WTC11 (cell line): ENCODE results near the gene MCL1. TPM values are rescaled to one million over a fixed set of nuclear protein-coding genes. Genes with fewer than 3 reads are reported as not detected.

Source experiments
- ATAC-seq: fragments of 200-7000 bp; cut with Tn5 transposase; 2 replicates; pipeline ENCODE4 v1.10.0; 2021; ENCODE audit warnings: mild to moderate bottlenecking, moderate library complexity
- CTCF ChIA-PET: fragments of 300-600 bp; sonication (Branson Sonifier 250); formaldehyde crosslinking; loops from one replicate; lab custom pipeline; 2021; ENCODE audit warnings: antibody characterized with exemption; lab: Charles Lee
- POLR2A ChIA-PET: fragments of 350-600 bp; sonication (Branson Sonifier 250); formaldehyde crosslinking; loops from one replicate; lab custom pipeline; 2021; ENCODE audit warnings: antibody characterized with exemption; lab: Charles Lee
- DNase-seq: peaks from one replicate; pipeline ENCODE4 v3.0.0; 2021; ENCODE audit warnings: low spot score
- H3K27ac Mint-ChIP-seq: 2 replicates; pipeline ENCODE4 v1.8.0; 2021; ENCODE audit warnings: mixed read lengths
- H3K27me3 Mint-ChIP-seq: 2 replicates; pipeline ENCODE4 v1.8.0; 2021; ENCODE audit warnings: low read depth, mild to moderate bottlenecking, moderate library complexity, mixed read lengths
- H3K36me3 Mint-ChIP-seq: 2 replicates; pipeline ENCODE4 v1.8.0; 2021; ENCODE audit warnings: mixed read lengths
- H3K4me1 Mint-ChIP-seq: 2 replicates; pipeline ENCODE4 v1.8.0; 2022; ENCODE audit warnings: mixed read lengths
- H3K4me3 Mint-ChIP-seq: 2 replicates; pipeline ENCODE4 v1.8.0; 2021; ENCODE audit warnings: mild to moderate bottlenecking, moderate library complexity, mixed read lengths
- H3K9me3 Mint-ChIP-seq: 2 replicates; pipeline ENCODE4 v1.8.0; 2021; ENCODE audit warnings: mixed read lengths
- CREB1 ChIP-seq: sonication (generic); formaldehyde crosslinking; IDR thresholded peaks from 2 replicates; pipeline ENCODE4 v1.8.0; 2023; ENCODE audit warnings: mild to moderate bottlenecking, missing genetic modification reagents
- ELF4 ChIP-seq: sonication (generic); formaldehyde crosslinking; IDR thresholded peaks from 2 replicates; pipeline ENCODE4 v1.8.1; 2022; ENCODE audit warnings: low read depth, mild to moderate bottlenecking, moderate library complexity, missing genetic modification reagents
- ETV6 ChIP-seq: sonication (generic); formaldehyde crosslinking; IDR thresholded peaks from 2 replicates; pipeline ENCODE4 v1.8.1; 2022; ENCODE audit warnings: mild to moderate bottlenecking, missing genetic modification reagents
- FOXK1 ChIP-seq: sonication (generic); formaldehyde crosslinking; IDR thresholded peaks from 2 replicates; pipeline ENCODE4 v1.8.0; 2022; ENCODE audit warnings: mild to moderate bottlenecking, moderate library complexity, missing genetic modification reagents
- HMGA2 ChIP-seq: fragments of 250-450 bp; sonication (Bioruptor Pico); IDR thresholded peaks from 2 replicates; pipeline ENCODE4 v1.4.0; 2021; ENCODE audit warnings: mild to moderate bottlenecking, moderate library complexity
- IRF2 ChIP-seq: sonication (generic); formaldehyde crosslinking; IDR thresholded peaks from 2 replicates; pipeline ENCODE4 v1.8.0; 2022; ENCODE audit warnings: low read depth, missing genetic modification reagents, borderline replicate concordance
- JUN ChIP-seq: sonication (generic); formaldehyde crosslinking; IDR thresholded peaks from 2 replicates; pipeline ENCODE4 v1.8.0; 2023; ENCODE audit warnings: mild to moderate bottlenecking, missing genetic modification reagents
- NFYB ChIP-seq: sonication (generic); formaldehyde crosslinking; conservative IDR thresholded peaks from 2 replicates; pipeline ENCODE4 v1.8.0; 2022; ENCODE audit warnings: low read depth, missing genetic modification reagents
- NR1H2 ChIP-seq: sonication (generic); formaldehyde crosslinking; IDR thresholded peaks from 2 replicates; pipeline ENCODE4 v1.9.0; 2021; ENCODE audit warnings: mild to moderate bottlenecking, moderate library complexity, missing genetic modification reagents
- NR3C1 ChIP-seq: sonication (generic); formaldehyde crosslinking; conservative IDR thresholded peaks from 2 replicates; pipeline ENCODE4 v1.8.1; 2023; ENCODE audit warnings: low read depth, mild to moderate bottlenecking, missing genetic modification reagents
- RELA ChIP-seq: sonication (generic); formaldehyde crosslinking; IDR thresholded peaks from 2 replicates; pipeline ENCODE4 v1.8.1; 2022; ENCODE audit warnings: missing genetic modification reagents, mild to moderate bottlenecking, borderline replicate concordance
- RORB ChIP-seq: fragments of 250-450 bp; sonication (Bioruptor Pico); IDR thresholded peaks from 2 replicates; pipeline ENCODE4 v1.9.0; 2021; ENCODE audit warnings: mild to moderate bottlenecking
- SMAD3 ChIP-seq: sonication (generic); formaldehyde crosslinking; IDR thresholded peaks from 2 replicates; pipeline ENCODE4 v1.8.0; 2022; ENCODE audit warnings: missing genetic modification reagents, mild to moderate bottlenecking, borderline replicate concordance
- TEAD4 ChIP-seq: sonication (generic); formaldehyde crosslinking; IDR thresholded peaks from 2 replicates; pipeline ENCODE4 v1.8.0; 2022; ENCODE audit warnings: mild to moderate bottlenecking, missing genetic modification reagents
- ZNF121 ChIP-seq: sonication (generic); formaldehyde crosslinking; IDR thresholded peaks from 2 replicates; pipeline ENCODE4 v1.8.0; 2023; ENCODE audit warnings: missing genetic modification reagents
- ZNF263 ChIP-seq: sonication (generic); formaldehyde crosslinking; IDR thresholded peaks from 2 replicates; pipeline ENCODE4 v1.8.1; 2022; ENCODE audit warnings: low read depth, mild to moderate bottlenecking, moderate library complexity, missing genetic modification reagents
- ZNF423 ChIP-seq: fragments of 250-450 bp; sonication (Bioruptor Pico); IDR thresholded peaks from 2 replicates; pipeline ENCODE4 v2.1.2; 2022; ENCODE audit warnings: mild to moderate bottlenecking, moderate library complexity
- ZNF671 ChIP-seq: fragments of 250-450 bp; sonication (Bioruptor Pico); IDR thresholded peaks from 2 replicates; pipeline ENCODE4 v1.8.0; 2021; ENCODE audit warnings: mild to moderate bottlenecking
- total RNA-seq: library from RNA; stranded (reverse); gene quantifications from 3 replicates; pipeline ENCODE4 v1.2.3, GENCODE V29; 2021
- TF ChIP-seq, protein P1 (sequence below): sonication (generic); formaldehyde crosslinking; IDR thresholded peaks from 2 replicates; pipeline ENCODE4 v1.8.1; 2023; ENCODE audit warnings: mild to moderate bottlenecking, moderate library complexity, missing genetic modification reagents
- TF ChIP-seq, protein P2 (sequence below): sonication (generic); formaldehyde crosslinking; IDR thresholded peaks from 2 replicates; pipeline ENCODE4 v1.8.1; 2022; ENCODE audit warnings: low read depth, missing genetic modification reagents, borderline replicate concordance
- TF ChIP-seq, protein P3 (sequence below): sonication (generic); formaldehyde crosslinking; IDR thresholded peaks from 2 replicates; pipeline ENCODE4 v1.8.0; 2022; ENCODE audit warnings: mild to moderate bottlenecking, missing genetic modification reagents
- TF ChIP-seq, protein P4 (sequence below): sonication (generic); formaldehyde crosslinking; IDR thresholded peaks from 2 replicates; pipeline ENCODE4 v1.8.1; 2022; ENCODE audit warnings: mild to moderate bottlenecking, moderate library complexity, missing genetic modification reagents
- TF ChIP-seq, protein P5 (sequence below): sonication (generic); formaldehyde crosslinking; IDR thresholded peaks from 2 replicates; pipeline ENCODE4 v1.8.1; 2022; ENCODE audit warnings: missing genetic modification reagents, borderline replicate concordance
- TF ChIP-seq, protein P6 (sequence below): sonication (generic); formaldehyde crosslinking; conservative IDR thresholded peaks from 2 replicates; pipeline ENCODE4 v1.8.1; 2022; ENCODE audit warnings: mild to moderate bottlenecking, missing genetic modification reagents
- TF ChIP-seq, protein P7 (sequence below): sonication (generic); formaldehyde crosslinking; IDR thresholded peaks from 2 replicates; pipeline ENCODE4 v1.8.1; 2023; ENCODE audit warnings: mild to moderate bottlenecking, missing genetic modification reagents

The MCL1 gene
- total RNA-seq, 1 experiment from 2014 or later = 191 TPM

DNA sequence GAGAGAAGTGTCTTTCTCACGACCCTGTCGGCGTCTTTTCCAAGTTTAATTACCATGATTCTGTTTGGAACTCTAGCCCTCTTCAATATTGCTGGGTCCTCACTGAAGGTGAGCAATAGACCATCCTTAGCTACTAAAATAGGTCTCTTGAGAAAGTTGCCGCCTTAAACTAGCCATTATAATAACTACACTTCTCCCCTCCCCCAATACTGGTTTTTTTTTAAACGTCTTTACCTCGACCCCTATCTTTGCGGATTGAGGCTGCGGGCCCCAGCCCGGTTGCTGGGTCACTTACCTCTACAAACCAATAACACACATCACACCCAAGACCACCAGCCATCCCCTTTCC lies 49.3 kb upstream of the MCL1 start:
- Mint-ChIP-seq H3K9me3 (no peaks in the 10 kb centered on the region), H3K4me3 (no peak overlapping the region)
- TF ChIP-seq FOXK1 (CRISPR knock-in tag) (no peak), ZNF671 (CRISPR knock-in tag) (no peak), NFYB (CRISPR knock-in tag) (no peak), CREB1 (no peak)
- TF ChIP-seq, protein P1, sequence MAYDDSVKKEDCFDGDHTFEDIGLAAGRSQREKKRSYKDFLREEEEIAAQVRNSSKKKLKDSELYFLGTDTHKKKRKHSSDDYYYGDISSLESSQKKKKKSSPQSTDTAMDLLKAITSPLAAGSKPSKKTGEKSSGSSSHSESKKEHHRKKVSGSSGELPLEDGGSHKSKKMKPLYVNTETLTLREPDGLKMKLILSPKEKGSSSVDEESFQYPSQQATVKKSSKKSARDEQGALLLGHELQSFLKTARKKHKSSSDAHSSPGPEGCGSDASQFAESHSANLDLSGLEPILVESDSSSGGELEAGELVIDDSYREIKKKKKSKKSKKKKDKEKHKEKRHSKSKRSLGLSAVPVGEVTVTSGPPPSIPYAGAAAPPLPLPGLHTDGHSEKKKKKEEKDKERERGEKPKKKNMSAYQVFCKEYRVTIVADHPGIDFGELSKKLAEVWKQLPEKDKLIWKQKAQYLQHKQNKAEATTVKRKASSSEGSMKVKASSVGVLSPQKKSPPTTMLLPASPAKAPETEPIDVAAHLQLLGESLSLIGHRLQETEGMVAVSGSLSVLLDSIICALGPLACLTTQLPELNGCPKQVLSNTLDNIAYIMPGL = no peak
- TF ChIP-seq, protein P2, sequence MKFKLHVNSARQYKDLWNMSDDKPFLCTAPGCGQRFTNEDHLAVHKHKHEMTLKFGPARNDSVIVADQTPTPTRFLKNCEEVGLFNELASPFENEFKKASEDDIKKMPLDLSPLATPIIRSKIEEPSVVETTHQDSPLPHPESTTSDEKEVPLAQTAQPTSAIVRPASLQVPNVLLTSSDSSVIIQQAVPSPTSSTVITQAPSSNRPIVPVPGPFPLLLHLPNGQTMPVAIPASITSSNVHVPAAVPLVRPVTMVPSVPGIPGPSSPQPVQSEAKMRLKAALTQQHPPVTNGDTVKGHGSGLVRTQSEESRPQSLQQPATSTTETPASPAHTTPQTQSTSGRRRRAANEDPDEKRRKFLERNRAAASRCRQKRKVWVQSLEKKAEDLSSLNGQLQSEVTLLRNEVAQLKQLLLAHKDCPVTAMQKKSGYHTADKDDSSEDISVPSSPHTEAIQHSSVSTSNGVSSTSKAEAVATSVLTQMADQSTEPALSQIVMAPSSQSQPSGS (CRISPR knock-in tag) = no peak
- TF ChIP-seq, all 79 proteins: peak for 0
- Mint-ChIP-seq H3K27ac (no peak overlapping the region), H3K36me3 (peaks cover 45% of the 10 kb centered on the region), H3K4me1 (peaks cover 57% of the 10 kb centered on the region), H3K27me3 (no peaks in the 10 kb centered on the region)
- ATAC-seq (no peak), DNase-seq (no peak)
- ChIA-PET POLR2A (interaction anchor here (0.7 to 3.6 kb wide), 15 partner anchors 13 to 345 kb away, joined by 3 to 56 read pairs (median 5); partner anchors contain the start of genes CERS2, CTSK, GOLPH3L and MCL1), CTCF (interaction anchor here (1.2 to 2.0 kb wide), 9 partner anchors 24 to 113 kb away, joined by 3 to 10 read pairs (median 5); partner anchors contain the start of genes FALEC and MCL1)

DNA sequence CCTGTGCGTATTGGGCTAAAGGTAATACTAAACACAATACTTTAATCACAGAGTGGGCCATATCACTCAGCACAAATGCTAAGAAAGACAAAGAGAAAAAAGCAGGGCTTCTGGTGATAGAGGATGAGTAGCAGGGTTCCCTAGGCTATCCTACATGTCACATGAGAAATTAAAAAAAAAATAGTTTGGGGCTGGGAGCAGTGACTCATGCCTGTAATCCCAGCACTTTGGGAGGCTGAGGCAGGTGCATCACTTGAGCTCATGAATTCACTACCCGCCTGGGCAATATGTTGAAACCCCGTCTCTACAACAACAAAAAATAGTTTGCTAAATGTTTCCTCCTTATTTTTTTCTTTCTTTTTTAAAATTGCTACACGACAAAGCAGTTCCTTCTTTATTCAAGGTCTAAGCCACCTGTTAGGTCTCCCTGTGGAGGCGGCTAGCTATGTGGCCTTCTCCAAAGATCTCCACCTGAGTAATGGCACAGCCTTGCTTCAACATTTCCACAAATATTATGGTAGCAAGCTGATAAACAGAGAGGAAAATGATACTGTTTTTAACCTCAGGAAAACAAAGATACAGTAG lies 48.5 kb upstream of the MCL1 start:
- ChIA-PET CTCF (interaction anchor here (0.7 to 2.0 kb wide), 5 partner anchors 23 to 185 kb away, joined by 3 to 6 read pairs (median 4); no protein-coding TSS in a partner anchor), POLR2A (interaction anchor here (1.2 to 3.6 kb wide), 4 partner anchors 23 to 69 kb away, joined by 4 to 56 read pairs (median 10); partner anchors contain the start of genes GOLPH3L and MCL1)
- H3K36me3 Mint-ChIP-seq = peaks cover 52% of the 10 kb centered on the region
- no peak for ATAC-seq
- H3K9me3 Mint-ChIP-seq = no peaks in the 10 kb centered on the region
- TF ChIP-seq RELA (no peak), ETV6 (no peak), ZNF121 (CRISPR knock-in tag) (no peak), SMAD3 (CRISPR knock-in tag) (no peak), NR3C1 (no peak)
- TF ChIP-seq, protein P3, sequence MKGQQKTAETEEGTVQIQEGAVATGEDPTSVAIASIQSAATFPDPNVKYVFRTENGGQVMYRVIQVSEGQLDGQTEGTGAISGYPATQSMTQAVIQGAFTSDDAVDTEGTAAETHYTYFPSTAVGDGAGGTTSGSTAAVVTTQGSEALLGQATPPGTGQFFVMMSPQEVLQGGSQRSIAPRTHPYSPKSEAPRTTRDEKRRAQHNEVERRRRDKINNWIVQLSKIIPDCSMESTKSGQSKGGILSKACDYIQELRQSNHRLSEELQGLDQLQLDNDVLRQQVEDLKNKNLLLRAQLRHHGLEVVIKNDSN (CRISPR knock-in tag) = no peak
- TF ChIP-seq, protein P4, sequence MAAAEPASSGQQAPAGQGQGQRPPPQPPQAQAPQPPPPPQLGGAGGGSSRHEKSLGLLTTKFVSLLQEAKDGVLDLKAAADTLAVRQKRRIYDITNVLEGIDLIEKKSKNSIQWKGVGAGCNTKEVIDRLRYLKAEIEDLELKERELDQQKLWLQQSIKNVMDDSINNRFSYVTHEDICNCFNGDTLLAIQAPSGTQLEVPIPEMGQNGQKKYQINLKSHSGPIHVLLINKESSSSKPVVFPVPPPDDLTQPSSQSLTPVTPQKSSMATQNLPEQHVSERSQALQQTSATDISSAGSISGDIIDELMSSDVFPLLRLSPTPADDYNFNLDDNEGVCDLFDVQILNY = no peak
- TF ChIP-seq, protein P5, sequence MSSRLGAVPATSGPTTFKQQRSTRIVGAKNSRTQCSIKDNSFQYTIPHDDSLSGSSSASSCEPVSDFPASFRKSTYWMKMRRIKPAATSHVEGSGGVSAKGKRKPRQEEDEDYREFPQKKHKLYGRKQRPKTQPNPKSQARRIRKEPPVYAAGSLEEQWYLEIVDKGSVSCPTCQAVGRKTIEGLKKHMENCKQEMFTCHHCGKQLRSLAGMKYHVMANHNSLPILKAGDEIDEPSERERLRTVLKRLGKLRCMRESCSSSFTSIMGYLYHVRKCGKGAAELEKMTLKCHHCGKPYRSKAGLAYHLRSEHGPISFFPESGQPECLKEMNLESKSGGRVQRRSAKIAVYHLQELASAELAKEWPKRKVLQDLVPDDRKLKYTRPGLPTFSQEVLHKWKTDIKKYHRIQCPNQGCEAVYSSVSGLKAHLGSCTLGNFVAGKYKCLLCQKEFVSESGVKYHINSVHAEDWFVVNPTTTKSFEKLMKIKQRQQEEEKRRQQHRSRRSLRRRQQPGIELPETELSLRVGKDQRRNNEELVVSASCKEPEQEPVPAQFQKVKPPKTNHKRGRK (CRISPR knock-in tag) = no peak
- TF ChIP-seq, protein P6, sequence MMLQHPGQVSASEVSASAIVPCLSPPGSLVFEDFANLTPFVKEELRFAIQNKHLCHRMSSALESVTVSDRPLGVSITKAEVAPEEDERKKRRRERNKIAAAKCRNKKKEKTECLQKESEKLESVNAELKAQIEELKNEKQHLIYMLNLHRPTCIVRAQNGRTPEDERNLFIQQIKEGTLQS = no peak
- H3K4me3 Mint-ChIP-seq = no peak overlapping the region
- DNase-seq = no peak
- H3K27ac Mint-ChIP-seq = peak overlapping the region; percentile 68
- H3K4me1 Mint-ChIP-seq = peaks cover 56% of the 10 kb centered on the region
- H3K27me3 Mint-ChIP-seq = no peaks in the 10 kb centered on the region

DNA sequence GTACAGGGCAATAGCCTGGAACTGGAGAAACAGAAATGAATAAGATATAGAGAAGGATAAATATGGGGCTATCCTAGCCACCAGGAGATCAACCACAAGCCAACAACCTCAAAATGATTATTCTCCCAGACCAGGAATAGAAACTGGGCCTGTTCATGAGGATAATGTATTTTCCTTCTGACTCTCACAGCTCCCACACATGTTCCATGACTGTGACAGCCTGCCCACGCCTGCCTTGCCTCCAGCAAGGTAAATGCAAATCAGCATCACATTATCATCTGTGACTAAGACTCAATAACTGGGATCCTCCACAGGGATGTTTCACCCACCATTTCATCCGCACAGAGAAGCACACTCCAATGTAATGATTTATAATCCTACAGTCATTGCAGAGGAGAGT lies 46.7 kb upstream of the MCL1 start:
- Mint-ChIP-seq H3K4me1 (peaks cover 53% of the 10 kb centered on the region), H3K27me3 (no peaks in the 10 kb centered on the region), H3K4me3 (no peak overlapping the region), H3K9me3 (no peaks in the 10 kb centered on the region), H3K36me3 (peaks cover 66% of the 10 kb centered on the region), H3K27ac (peak overlapping the region; percentile 90)
- ChIA-PET CTCF (no interaction called here), POLR2A (interaction anchor here (1.0 kb wide), 1 partner anchor 66 kb away, joined by 3 read pairs; no protein-coding TSS in a partner anchor)
- ATAC-seq = no peak
- DNase-seq = no peak
- TF ChIP-seq ELF4 (CRISPR knock-in tag) = no peak
- no peak for TF ChIP-seq NR1H2 (CRISPR knock-in tag)
- TF ChIP-seq ZNF423 (CRISPR knock-in tag) = no peak
- no peak for TF ChIP-seq ZNF263 (CRISPR knock-in tag)
- TF ChIP-seq HMGA2 = no peak
- TF ChIP-seq JUN (CRISPR knock-in tag) = no peak
- TF ChIP-seq, protein P7, sequence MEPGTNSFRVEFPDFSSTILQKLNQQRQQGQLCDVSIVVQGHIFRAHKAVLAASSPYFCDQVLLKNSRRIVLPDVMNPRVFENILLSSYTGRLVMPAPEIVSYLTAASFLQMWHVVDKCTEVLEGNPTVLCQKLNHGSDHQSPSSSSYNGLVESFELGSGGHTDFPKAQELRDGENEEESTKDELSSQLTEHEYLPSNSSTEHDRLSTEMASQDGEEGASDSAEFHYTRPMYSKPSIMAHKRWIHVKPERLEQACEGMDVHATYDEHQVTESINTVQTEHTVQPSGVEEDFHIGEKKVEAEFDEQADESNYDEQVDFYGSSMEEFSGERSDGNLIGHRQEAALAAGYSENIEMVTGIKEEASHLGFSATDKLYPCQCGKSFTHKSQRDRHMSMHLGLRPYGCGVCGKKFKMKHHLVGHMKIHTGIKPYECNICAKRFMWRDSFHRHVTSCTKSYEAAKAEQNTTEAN (CRISPR knock-in tag) = no peak
- TF ChIP-seq RORB (CRISPR knock-in tag) = no peak
- no peak for TF ChIP-seq IRF2
- no peak for TF ChIP-seq TEAD4
